ENCODE measurements around the gene NRIP3.
"Not testable (repeated sequence)": the region's sequence is repeated elsewhere in the genome, so short reads cannot be mapped to it uniquely, and the experiment has no call there.

Gene NRIP3

GRCh38 chr11:8971924-8972316, 31.9 kb downstream of the NRIP3 start:
- DNase-seq (ENCODE audit: low spot score) = no peak

DNA sequence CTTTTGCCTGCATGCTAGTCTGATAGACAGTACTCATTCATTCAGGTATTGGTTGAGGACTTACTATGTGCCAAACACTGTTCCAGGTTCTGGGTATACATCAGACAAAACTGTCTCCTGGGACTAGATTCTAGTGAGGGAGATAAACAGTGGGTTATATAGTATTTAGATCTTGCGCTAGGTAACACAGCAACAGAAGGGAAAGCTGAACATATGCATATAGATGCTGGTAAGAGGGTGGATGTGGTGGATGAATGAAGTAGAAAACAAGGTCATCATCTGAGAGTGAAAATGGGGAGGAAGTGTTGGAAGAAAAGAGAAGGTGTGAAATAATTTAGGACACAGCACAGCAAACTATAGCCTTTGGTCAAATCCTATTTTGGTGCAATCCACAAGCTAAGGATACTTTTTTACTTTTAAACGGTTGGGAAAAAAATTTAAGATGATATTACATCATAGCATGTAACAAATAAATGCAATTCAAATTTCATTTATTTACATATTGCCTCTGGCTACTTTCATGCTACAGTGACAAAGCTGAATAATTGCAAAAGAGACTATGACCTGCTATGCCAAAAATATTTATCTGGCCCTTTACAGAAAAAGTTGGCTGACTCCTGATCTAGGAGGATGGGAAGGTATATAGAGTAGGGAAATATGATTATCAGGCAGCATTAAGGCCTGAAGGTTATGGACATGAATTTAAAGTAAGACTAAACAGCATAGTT, 32.4 kb downstream of the NRIP3 start:
- DNase-seq (ENCODE audit: low spot score) = no peak

GRCh38 chr11:8967184-8967583, 36.6 kb downstream of the NRIP3 start:
- DNase-seq (ENCODE audit: low spot score) = no peak

GRCh38 chr11:8964324-8965320, 39.2 kb downstream of the NRIP3 start, which contains the start of gene TMEM9B:
Gene TMEM9B, minus strand, starts transcription at chr11:8964442. Its CDS starts 129 bp downstream, at chr11:8964313.
- DNase-seq (ENCODE audit: low spot score) = peak; percentile 86

DNA sequence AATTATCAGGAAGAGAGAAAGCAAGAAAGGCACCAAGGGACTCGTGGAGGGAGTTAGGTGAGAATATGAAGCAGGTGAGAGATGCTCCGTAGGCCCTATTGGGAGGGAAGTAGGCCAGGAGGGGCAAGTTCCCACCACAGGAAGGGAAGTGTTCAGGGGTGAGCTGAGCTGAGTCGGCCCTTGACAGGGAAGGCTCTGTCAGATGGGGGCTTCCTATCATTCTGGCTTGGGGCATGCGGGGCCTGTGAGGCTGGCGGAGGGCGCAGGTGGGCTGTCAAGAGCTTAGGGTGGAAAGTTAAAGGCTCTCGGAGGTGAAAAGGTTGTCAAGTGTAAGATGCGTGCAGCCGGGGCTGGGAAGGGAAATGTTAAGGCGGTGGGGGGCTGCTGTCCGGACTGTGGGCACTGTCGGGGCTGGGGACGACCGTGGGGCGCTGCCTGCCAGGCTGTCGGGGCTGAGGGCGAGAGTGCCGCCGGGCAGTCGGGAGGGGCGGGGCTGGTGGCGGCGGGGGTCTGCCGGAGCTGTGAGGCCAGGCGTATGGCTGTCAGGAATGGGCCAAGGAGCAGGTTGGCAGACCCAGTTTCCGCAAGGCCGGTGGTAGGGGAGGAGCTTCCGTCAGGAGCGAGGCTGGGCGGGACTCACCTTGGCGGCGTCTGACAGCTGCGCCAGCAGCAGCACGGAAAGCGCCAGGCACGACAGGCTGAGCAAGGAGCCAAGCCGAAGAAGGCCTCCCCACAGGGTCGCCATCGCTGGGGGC, 40.1 kb downstream of the NRIP3 start:
- DNase-seq (ENCODE audit: low spot score) = peak; percentile 82

GRCh38 chr11:8962841-8963240, 41.0 kb downstream of the NRIP3 start:
- peak; percentile 20 for DNase-seq (ENCODE audit: low spot score)

GRCh38 chr11:8961401-8961800, 42.4 kb downstream of the NRIP3 start:
- no peak for DNase-seq (ENCODE audit: low spot score)

DNA sequence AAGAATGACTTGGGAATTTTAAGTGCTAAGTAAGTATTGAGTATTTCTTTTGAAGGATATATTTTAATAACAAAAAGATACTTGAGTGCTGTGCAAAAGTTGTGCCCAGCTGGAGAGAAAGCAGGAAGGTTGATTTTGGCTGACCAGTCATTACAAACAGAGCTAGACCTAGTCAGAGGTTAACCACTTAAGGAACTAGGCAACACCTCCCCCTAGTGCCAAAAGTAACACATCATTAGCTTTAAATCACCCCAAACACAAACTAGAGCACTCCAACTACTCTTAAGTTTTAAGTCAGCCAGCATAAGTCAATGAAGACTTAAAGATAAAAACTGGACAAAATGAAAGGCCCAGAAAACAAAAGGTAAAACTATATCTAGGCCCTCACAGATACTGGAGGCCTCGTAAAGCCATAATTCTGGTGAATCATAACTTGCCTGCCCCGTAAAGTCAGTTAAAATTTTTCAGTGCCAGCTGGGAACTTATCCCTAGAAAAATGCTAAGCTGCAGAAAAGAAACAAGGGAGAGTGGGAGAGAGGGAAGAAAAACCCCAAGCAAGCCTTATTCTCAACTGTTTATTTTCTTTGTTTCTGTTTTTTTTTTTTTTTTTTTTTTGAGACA, 44.1 kb downstream of the NRIP3 start:
- DNase-seq (ENCODE audit: low spot score) = peak; percentile 85

DNA sequence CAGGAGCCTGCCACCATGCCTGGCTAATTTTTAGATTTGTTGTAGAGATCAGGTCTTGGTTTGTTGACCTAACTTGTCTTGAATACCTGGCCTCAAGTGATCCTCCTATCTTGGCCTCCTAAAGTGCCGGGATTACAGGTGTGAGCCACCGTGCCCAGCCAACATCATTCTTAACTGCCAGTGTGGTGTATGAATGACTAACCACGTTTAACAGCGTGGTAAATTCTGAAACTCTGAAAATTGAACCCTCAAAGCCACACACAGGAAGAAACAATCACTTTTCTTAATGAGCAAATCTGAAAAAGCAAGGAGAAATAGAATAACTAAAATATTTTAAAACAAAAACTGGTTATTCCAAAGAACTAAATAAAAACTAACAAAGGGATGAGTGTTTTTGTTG, 46.9 kb downstream of the NRIP3 start:
- DNase-seq (ENCODE audit: low spot score) = no peak

GRCh38 chr11:8948886-8949285, 54.9 kb downstream of the NRIP3 start:
- no peak for DNase-seq (ENCODE audit: low spot score)

GRCh38 chr11:8947230-8947943, 56.4 kb downstream of the NRIP3 start:
- no peak for DNase-seq (ENCODE audit: low spot score)

DNA sequence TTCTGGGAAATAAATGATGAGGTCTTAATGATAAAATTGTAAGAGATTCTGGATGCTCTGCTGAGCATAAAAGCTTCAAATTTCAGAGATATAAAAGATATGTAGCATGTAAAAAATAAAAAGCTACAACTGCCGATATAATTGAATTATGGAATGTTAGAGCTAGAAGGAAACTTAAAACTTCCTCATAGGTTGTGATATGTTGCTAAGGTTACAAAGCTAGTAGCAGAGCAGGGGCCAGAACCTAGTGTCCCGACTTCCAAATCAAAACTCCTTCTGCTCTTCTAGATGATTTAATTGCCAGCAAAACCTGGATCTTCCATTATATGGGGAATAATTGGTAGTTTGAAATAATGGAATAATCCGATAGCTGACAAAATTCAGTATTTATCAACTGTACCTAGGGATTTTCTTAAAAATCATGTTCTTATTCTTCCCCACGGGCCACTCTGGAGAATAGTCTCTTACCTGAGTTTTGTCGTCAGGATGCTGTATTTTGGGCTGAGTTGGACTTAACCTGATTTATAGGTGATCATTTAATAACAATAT, 61.2 kb downstream of the NRIP3 start, which contains the start of gene ASCL3:
TSS of gene ASCL3 (minus strand) at position 499 of the 549 bp plus-strand sequence. CDS start 4,855 bp downstream, outside the sequence.
- no peak for DNase-seq (ENCODE audit: low spot score)

DNA sequence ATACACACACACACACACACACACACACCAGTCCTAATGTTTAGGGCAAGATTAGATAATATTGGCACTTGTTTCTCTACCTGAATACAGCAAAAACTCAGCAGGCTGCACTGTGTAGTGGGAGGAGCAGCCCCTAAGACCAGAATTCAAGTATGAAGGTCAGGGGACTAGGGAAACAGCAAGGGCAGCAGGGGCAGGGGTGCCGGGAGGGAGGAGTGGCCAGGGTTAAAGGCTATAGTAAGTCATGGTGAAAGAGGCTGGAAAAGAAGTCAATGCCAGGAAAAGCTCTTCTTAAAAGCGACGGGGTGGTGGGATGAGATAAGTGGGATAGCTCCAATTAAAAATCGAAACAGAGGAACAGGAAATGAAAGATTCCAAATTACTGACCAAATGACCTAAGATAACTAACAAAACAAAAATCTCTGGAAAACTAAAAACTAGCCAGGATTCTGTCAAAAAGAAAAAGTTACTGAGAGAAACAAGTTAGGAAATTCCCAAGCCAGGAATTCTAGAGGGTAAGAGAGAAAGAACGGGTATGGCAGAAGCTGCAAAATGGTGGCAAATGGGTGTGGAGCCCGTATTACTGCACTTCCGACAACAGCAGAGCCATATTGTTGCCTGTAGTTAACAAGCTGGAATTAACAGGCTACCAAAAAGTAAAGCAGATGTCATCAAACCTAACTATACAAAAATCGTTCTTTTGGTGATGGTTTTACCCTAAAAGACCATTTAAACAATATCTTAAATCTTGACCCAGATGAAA, 62.3 kb downstream of the NRIP3 start:
- no peak for DNase-seq (ENCODE audit: low spot score)

DNA sequence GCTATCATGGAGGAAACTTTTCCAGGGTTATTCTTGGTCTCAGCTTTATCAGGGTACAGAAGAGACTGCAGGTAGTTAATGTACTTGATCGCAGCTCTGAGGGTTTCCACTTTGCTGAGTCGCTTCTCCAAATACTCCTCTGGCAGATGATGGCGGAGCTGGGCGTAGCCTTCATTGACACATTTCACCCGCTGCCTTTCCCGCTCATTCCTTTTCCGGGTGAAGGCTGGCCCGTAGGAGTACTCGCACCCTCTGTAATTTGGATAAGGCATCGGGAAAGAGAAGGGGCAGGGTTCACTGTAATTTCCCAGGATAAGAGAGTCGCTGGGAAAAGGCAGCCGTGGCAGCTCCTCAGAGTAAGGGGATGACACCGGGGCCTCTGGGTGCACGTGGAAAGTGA, 66.1 kb downstream of the NRIP3 start:
- DNase-seq (ENCODE audit: low spot score) = no peak

DNA sequence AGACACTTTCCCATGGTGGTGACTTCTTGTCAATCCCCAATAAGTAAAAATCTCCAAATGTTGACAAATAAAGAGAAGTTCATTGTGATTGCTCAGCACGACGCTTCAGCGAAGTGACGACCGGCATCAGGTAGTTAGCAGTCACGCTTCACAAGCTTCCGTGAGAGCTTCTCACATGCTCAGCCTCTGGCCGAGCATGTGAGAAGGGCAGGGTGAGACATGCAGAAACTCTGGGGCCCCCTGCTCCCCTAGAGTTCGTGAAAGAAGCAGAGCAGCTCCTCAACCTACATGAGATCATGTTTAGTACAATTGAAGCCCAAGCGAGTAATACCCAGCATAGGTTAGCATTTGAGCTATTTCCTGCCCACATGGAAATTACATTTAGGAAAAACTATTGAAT, 66.6 kb downstream of the NRIP3 start:
- DNase-seq (ENCODE audit: low spot score) = no peak

- DNase-seq (ENCODE audit: low spot score) = not testable (repeated sequence)
Measured at GRCh38 chr11:8935789-8936188, 68.0 kb downstream of the NRIP3 start.

- DNase-seq (ENCODE audit: low spot score) = no peak
Measured at GRCh38 chr11:8934742-8935488, 68.9 kb downstream of the NRIP3 start.

DNA sequence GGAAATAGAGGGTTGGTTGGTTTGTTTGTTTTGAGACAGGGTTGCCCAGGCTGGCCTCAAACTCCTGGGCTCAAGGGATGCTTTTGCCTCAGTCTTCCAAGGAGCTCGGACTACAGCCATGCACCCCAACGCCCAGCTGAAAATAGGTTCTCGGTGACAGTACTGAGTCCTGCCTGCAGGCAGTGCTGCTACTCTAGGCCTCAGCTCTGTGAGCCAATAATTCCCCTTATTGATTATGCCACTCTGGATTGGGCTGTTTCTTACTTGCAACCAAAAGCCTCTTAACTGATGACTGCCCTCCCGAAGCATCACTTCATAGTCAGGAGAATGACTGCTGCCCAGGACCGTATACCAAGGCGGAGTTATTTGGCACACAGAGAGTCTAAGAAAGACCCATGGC, 69.9 kb downstream of the NRIP3 start:
- DNase-seq (ENCODE audit: low spot score) = no peak

- no peak for DNase-seq (ENCODE audit: low spot score)
Measured at GRCh38 chr11:8932564-8933180, 71.1 kb downstream of the NRIP3 start, which contains the start of gene C11orf16. Gene C11orf16, minus strand, starts transcription at chr11:8932947. Its CDS starts 639 bp downstream, at chr11:8932308.

Data from NAMALWA (cell line).